HepG2 (cell line): ENCODE results near the gene STK36. TPM values are rescaled to one million over a fixed set of nuclear protein-coding genes. Genes with fewer than 3 reads are reported as not detected.

Experiments used
- ATAC-seq: fragments of 200-7000 bp; cut with Tn5 transposase; 3 replicates; pipeline ENCODE4 v1.9.1; 2020; ENCODE audit warnings: mild to moderate bottlenecking, moderate library complexity
- BruUV-seq: library from RNA; stranded (reverse); fragments of 400-500 nt; replicated peaks from 2 replicates; lab custom pipeline; 2021; lab: Mats Ljungman, UMichigan
- CTCF ChIA-PET: fragments of 300-600 bp; formaldehyde crosslinking; extraction: SDS; loops from one replicate; lab custom pipeline; 2021; ENCODE audit warnings: low total read pairs, inconsistent platforms, low intra/inter-chr PET ratio; lab: Yijun Ruan, JAX
- POLR2A ChIA-PET: fragments of 350-600 bp; sonication (Branson Sonifier 250); formaldehyde crosslinking; loops from one replicate; lab custom pipeline; 2020; ENCODE audit warnings: antibody characterized with exemption, inconsistent platforms; lab: Yijun Ruan, JAX
- DNase-seq: peaks from one replicate; pipeline ENCODE4 v3.0.0-alpha.2; 2015; ENCODE audit warnings: low spot score
- FAIRE-seq: peaks from 3 replicates; lab custom pipeline; 2011; peaks lifted over from hg19 to GRCh38; lab: Jason Lieb, UNC
- H2AFZ ChIP-seq: one replicate; pipeline ENCODE4 v1.6.1; 2011; ENCODE audit warnings: low read length, inconsistent platforms
- H3K27ac ChIP-seq: fragments of 300-600 bp; 3 replicates; pipeline ENCODE4 v1.8.0; 2011; ENCODE audit warnings: mixed run types, mild to moderate bottlenecking, mixed read lengths, low read length, inconsistent platforms; ENCODE audit not compliant: insufficient read depth; ENCODE audit errors: extremely low read length
- H3K27me3 ChIP-seq, 2 experiments: fragments of 200-600 bp in 1 of 2; 2 replicates in 1 of 2; 3 replicates in 1 of 2; pipeline versions ENCODE4 v1.6.0 to v1.8.0; 2011; ENCODE audit warnings: low read length in 2 of 2, mild to moderate bottlenecking in 2 of 2, moderate library complexity in 2 of 2, inconsistent platforms in 1 of 2; ENCODE audit not compliant: insufficient read depth in 2 of 2, control insufficient read depth in 1 of 2
- H3K36me3 ChIP-seq, 2 experiments: fragments of 200-600 bp in 1 of 2; replicated peaks in 1 of 2; 2 replicates in 1 of 2; 3 replicates in 1 of 2; pipeline versions ENCODE4 v1.5.1 to v1.8.0; 2011; ENCODE audit warnings: low read length in 2 of 2, inconsistent platforms in 1 of 2; ENCODE audit not compliant: insufficient read depth in 2 of 2, control insufficient read depth in 1 of 2
- H3K4me1 ChIP-seq: 2 replicates; pipeline ENCODE4 v1.5.1; 2012; ENCODE audit warnings: low read length, inconsistent platforms; ENCODE audit not compliant: insufficient read depth
- H3K4me2 ChIP-seq: 2 replicates; pipeline ENCODE4 v1.6.0; 2011; ENCODE audit warnings: low read depth, low read length, inconsistent platforms
- H3K4me3 ChIP-seq, 3 experiments: fragments of 200-600 bp in 1 of 3; sonication (generic), shearing (Covaris generic) in 1 of 3; replicated peaks in 1 of 3; 2 replicates each; pipeline ENCODE4 v1.5.1; 2011 to 2016; ENCODE audit warnings: low read length in 3 of 3, inconsistent platforms in 2 of 3, low read depth in 2 of 3, mild to moderate bottlenecking in 2 of 3, control low read depth in 1 of 3, mixed read lengths in 1 of 3; ENCODE audit not compliant: insufficient read depth in 1 of 3
- H3K79me2 ChIP-seq: one replicate; pipeline ENCODE4 v1.6.1; 2011; ENCODE audit warnings: low read length, inconsistent platforms; ENCODE audit not compliant: insufficient read depth
- H3K9ac ChIP-seq: 2 replicates; pipeline ENCODE4 v1.6.0; 2011; ENCODE audit warnings: mild to moderate bottlenecking, low read depth, low read length, inconsistent platforms; ENCODE audit not compliant: insufficient read depth
- H3K9me3 ChIP-seq: 2 replicates; pipeline ENCODE4 v1.5.1; 2012; ENCODE audit warnings: mild to moderate bottlenecking, low read length
- H4K20me1 ChIP-seq: 2 replicates; pipeline ENCODE4 v1.6.0; 2011; ENCODE audit warnings: inconsistent platforms, mild to moderate bottlenecking, low read length, moderate library complexity; ENCODE audit not compliant: insufficient read depth
- AHDC1 ChIP-seq: sonication (generic); formaldehyde crosslinking; IDR thresholded peaks from 2 replicates; pipeline ENCODE4 v1.5.1; 2020; ENCODE audit warnings: mild to moderate bottlenecking, missing genetic modification reagents, borderline replicate concordance
- ATF1 ChIP-seq: IDR thresholded peaks from 2 replicates; pipeline ENCODE4 v1.6.1; 2016; ENCODE audit warnings: mild to moderate bottlenecking, control low read depth
- BHLHE40 ChIP-seq: IDR thresholded peaks from 2 replicates; pipeline ENCODE4 v1.6.1; 2011; ENCODE audit warnings: low read length, improper control_type of control experiment
- FOXA1 ChIP-seq, 2 experiments: fragments of 450-650 bp in 1 of 2; sonication (generic) in 1 of 2; formaldehyde crosslinking in 1 of 2; IDR thresholded peaks; 2 replicates each; pipeline versions ENCODE4 v1.4.0 to v1.6.1; 2016 to 2020; ENCODE audit warnings: missing genetic modification reagents in 1 of 2
- NFYB ChIP-seq: sonication (generic); formaldehyde crosslinking; IDR thresholded peaks from 2 replicates; pipeline ENCODE4 v1.4.0; 2020; ENCODE audit warnings: missing genetic modification reagents
- ZBTB49 ChIP-seq: sonication (generic); formaldehyde crosslinking; IDR thresholded peaks from 2 replicates; pipeline ENCODE4 v1.4.0; 2020; ENCODE audit warnings: missing genetic modification reagents, borderline replicate concordance
- ZFAT ChIP-seq: sonication (generic); formaldehyde crosslinking; conservative IDR thresholded peaks from 2 replicates; pipeline ENCODE4 v1.8.1; 2023; ENCODE audit warnings: missing genetic modification reagents, inconsistent platforms
- ZFP90 ChIP-seq: sonication (generic); formaldehyde crosslinking; IDR thresholded peaks from 2 replicates; pipeline ENCODE4 v1.8.0; 2022; ENCODE audit warnings: missing genetic modification reagents, mild to moderate bottlenecking, inconsistent platforms, borderline replicate concordance
- ZFP91 ChIP-seq: sonication (generic); formaldehyde crosslinking; IDR thresholded peaks from 2 replicates; pipeline ENCODE4 v1.9.0; 2022; ENCODE audit warnings: missing genetic modification reagents, mild to moderate bottlenecking, borderline replicate concordance
- ZNF547 ChIP-seq: sonication (generic); formaldehyde crosslinking; IDR thresholded peaks from 2 replicates; pipeline ENCODE4 v1.5.1; 2020; ENCODE audit warnings: mild to moderate bottlenecking, missing genetic modification reagents
- WGBS: methylation state at CpG from one replicate; pipeline ENCODE4 v1.1.6; 2017; ENCODE audit warnings: low lambda C conversion rate; 5-methylcytosine and 5-hydroxymethylcytosine counted together
- in situ Hi-C: cut with HindIII; loops from 2 replicates; pipeline ENCODE4 v1.10.0; 2017; ENCODE audit warnings: low pct_unique_long_range_greater_than_20kb; ENCODE audit not compliant: extremely low pct_ligation_motif_present
- intact Hi-C: fragments of 100-400 bp; cut with micrococcal nuclease; formaldehyde crosslinking; loops from one replicate; pipeline ENCODE4 v1.10.0; 2022; ENCODE audit not compliant: unreplicated experiment
- polyA plus RNA-seq, 8 experiments: library from polyadenylated mRNA; depleted of rRNA in 3 of 8; stranded (reverse) in 7 of 8; unstranded in 1 of 8; fragments of >200 nt; fragmentation: Illumina TruSeq in 4 of 8; extraction: Trizol in 4 of 8; gene quantifications; 2 replicates each; pipeline versions ENCODE4 v1.2.1 to v1.2.3, GENCODE V29; 2011 to 2016; ENCODE audit warnings: low read depth in 4 of 8, missing spikeins in 1 of 8, mixed read lengths in 1 of 8; ENCODE audit not compliant: insufficient read depth in 1 of 8
- total RNA-seq, 5 experiments: library from RNA; depleted of rRNA; stranded (reverse); fragments of >200 nt; fragmentation: Illumina TruSeq; extraction: Trizol; gene quantifications; 2 replicates each; pipeline ENCODE4 v1.2.3, GENCODE V29; 2016; ENCODE audit warnings: low read depth in 1 of 5
- TF ChIP-seq, protein P1 (sequence below): sonication (generic); formaldehyde crosslinking; conservative IDR thresholded peaks from 2 replicates; pipeline ENCODE4 v1.4.0; 2020; ENCODE audit warnings: missing genetic modification reagents
- TF ChIP-seq, protein P2 (sequence below): sonication (generic); formaldehyde crosslinking; IDR thresholded peaks from 2 replicates; pipeline ENCODE4 v1.8.0; 2023; ENCODE audit warnings: mild to moderate bottlenecking, missing genetic modification reagents

The STK36 gene
- total and polyA plus RNA-seq, 2 of the 13 experiments (the other 11 are each of a cell fraction or from before 2014, with no cell fraction given): 45.9 to 83.5 TPM

GRCh38 chr2:218659988-218660358 lies 11.9 kb upstream of the STK36 start (continued):
- TF ChIP-seq ZFP90 (CRISPR knock-in tag) (no peak), ATF1 (CRISPR knock-in tag) (no peak), FOXA1 (IDR thresholded peaks at IDR 0.05) (no peak), FOXA1 (CRISPR knock-in tag; IDR thresholded peaks at IDR 0.05) (no peak), ZFAT (CRISPR knock-in tag) (no peak), ZNF547 (CRISPR knock-in tag) (no peak), ZFP91 (no peak), ZBTB49 (CRISPR knock-in tag) (no peak)
- TF ChIP-seq, protein P1, sequence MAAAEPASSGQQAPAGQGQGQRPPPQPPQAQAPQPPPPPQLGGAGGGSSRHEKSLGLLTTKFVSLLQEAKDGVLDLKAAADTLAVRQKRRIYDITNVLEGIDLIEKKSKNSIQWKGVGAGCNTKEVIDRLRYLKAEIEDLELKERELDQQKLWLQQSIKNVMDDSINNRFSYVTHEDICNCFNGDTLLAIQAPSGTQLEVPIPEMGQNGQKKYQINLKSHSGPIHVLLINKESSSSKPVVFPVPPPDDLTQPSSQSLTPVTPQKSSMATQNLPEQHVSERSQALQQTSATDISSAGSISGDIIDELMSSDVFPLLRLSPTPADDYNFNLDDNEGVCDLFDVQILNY (CRISPR knock-in tag): no peak

DNA sequence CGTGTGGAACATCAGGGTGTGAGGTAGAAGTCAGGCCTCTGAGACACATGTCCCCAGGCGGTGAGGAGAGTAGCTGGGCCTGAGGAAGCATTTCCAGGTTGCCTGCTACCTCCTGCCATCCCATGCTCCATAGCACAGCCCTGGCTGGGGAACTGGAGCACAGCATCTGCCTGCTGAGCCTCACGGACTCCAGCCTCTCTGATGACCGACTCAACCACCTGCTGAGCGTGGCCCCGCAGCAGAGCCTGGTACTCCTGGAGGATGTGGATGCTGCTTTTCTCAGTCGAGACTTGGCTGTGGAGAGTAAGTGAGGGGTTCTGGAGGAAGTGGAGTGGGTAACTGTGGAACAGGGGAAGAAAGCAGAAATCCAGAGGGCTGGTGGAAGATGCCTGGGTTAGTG lies 9.5 kb upstream of the STK36 start:
- Histone ChIP-seq H3K36me3 (peaks cover 29 to 58% of the 10 kb centered on the region in 2 experiments), H3K4me2 (no peak overlapping the region), H3K4me1 (peaks cover 24% of the 10 kb centered on the region), H3K79me2 (peaks cover 20% of the 10 kb centered on the region), H3K9ac (no peak overlapping the region), H4K20me1 (no peaks in the 10 kb centered on the region), H3K27ac (no peak overlapping the region), H3K9me3 (no peaks in the 10 kb centered on the region), H3K4me3 (no peak overlapping the region), H3K27me3 (no peaks in the 10 kb centered on the region; a peak in 1 of 5 replicates), H2AFZ (no peak overlapping the region)
- ATAC-seq (no peak), DNase-seq (no peak), FAIRE-seq (no peak)
- in situ Hi-C loops: no loop called here
- 97% methylated on average over 7 of the region's 7 CpGs for WGBS
- BruUV-seq: no TSS peak
- CTCF ChIA-PET: no interaction called here
- POLR2A ChIA-PET: interaction anchor here (5.8 kb wide), 1 partner anchor 8 kb away, joined by 130 read pairs; the partner anchor contains the start of genes RNF25 and STK36
- intact Hi-C loops: no loop called here
- TF ChIP-seq BHLHE40 (no peak), NFYB (CRISPR knock-in tag) (no peak), AHDC1 (CRISPR knock-in tag) (no peak)
- TF ChIP-seq, protein P2, sequence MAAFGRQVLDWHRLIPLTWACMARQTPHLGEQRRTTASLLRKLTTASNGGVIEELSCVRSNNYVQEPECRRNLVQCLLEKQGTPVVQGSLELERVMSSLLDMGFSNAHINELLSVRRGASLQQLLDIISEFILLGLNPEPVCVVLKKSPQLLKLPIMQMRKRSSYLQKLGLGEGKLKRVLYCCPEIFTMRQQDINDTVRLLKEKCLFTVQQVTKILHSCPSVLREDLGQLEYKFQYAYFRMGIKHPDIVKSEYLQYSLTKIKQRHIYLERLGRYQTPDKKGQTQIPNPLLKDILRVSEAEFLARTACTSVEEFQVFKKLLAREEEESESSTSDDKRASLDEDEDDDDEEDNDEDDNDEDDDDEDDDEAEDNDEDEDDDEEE (CRISPR knock-in tag): no peak
